PC-9 (cell line): ENCODE measurements around the gene C6orf58. TPM values are rescaled to one million over a fixed set of nuclear protein-coding genes. Genes with fewer than 3 reads are reported as not detected.

ENCODE experiments used
- BruUV-seq: library from RNA; stranded (reverse); fragments of 400-500 nt; replicated peaks from 2 replicates; lab custom pipeline; 2021; lab: Mats Ljungman, UMichigan
- CTCF ChIA-PET: fragments of 300-600 bp; sonication (Branson Sonifier 250); formaldehyde crosslinking; loops from one replicate; lab custom pipeline; 2022; ENCODE audit warnings: antibody characterized with exemption; lab: Charles Lee
- POLR2A ChIA-PET: fragments of 300-600 bp; sonication (Branson Sonifier 250); formaldehyde crosslinking; loops from one replicate; lab custom pipeline; 2022; ENCODE audit warnings: antibody characterized with exemption; ENCODE audit not compliant: unreplicated experiment; lab: Charles Lee
- DNase-seq, 2 experiments: peaks; one replicate each; pipeline versions ENCODE4 v3.0.0 to v3.0.0-alpha.2; 2015 to 2022; ENCODE audit warnings: mixed read lengths in 1 of 2
- H2AFZ ChIP-seq: fragments of 200-600 bp; sonication (generic); 2 replicates; pipeline ENCODE4 v1.8.1; 2017; ENCODE audit warnings: antibody characterized with exemption
- H3F3A ChIP-seq: fragments of 200-600 bp; sonication (generic); 2 replicates; pipeline ENCODE4 v1.8.1; 2017; ENCODE audit warnings: antibody characterized with exemption, mild to moderate bottlenecking, low read depth; ENCODE audit not compliant: insufficient read depth
- H3K27ac ChIP-seq: fragments of 200-600 bp; sonication (generic); 2 replicates; pipeline ENCODE4 v1.6.1; 2016; ENCODE audit warnings: mixed run types
- H3K27me3 ChIP-seq: fragments of 200-600 bp; sonication (generic); 2 replicates; pipeline ENCODE4 v1.6.1; 2016; ENCODE audit warnings: low read depth, mixed run types; ENCODE audit not compliant: insufficient read depth
- H3K36me3 ChIP-seq: fragments of 200-600 bp; sonication (generic); 2 replicates; pipeline ENCODE4 v1.6.1; 2016; ENCODE audit warnings: low read depth, mixed run types
- H3K4me1 ChIP-seq: fragments of 200-600 bp; sonication (generic); replicated peaks from 2 replicates; pipeline ENCODE4 v1.6.1; 2016; ENCODE audit warnings: mixed run types; ENCODE audit not compliant: insufficient read depth
- H3K4me2 ChIP-seq: fragments of 200-600 bp; sonication (generic); 2 replicates; pipeline ENCODE4 v1.6.1; 2017; ENCODE audit warnings: mixed run types
- H3K4me3 ChIP-seq: fragments of 200-600 bp; sonication (generic); 2 replicates; pipeline ENCODE4 v1.6.1; 2016; ENCODE audit warnings: mixed run types
- H3K79me2 ChIP-seq: fragments of 200-600 bp; sonication (generic); 2 replicates; pipeline ENCODE4 v1.6.1; 2017; ENCODE audit warnings: low read depth, mixed run types
- H3K9me2 ChIP-seq: fragments of 200-600 bp; sonication (generic); 2 replicates; pipeline ENCODE4 v1.8.1; 2017; ENCODE audit warnings: mild to moderate bottlenecking; ENCODE audit not compliant: insufficient read depth
- H3K9me3 ChIP-seq: fragments of 200-600 bp; sonication (generic); 2 replicates; pipeline ENCODE4 v1.8.1; 2016; ENCODE audit warnings: low read depth; ENCODE audit not compliant: insufficient read depth
- H4K20me1 ChIP-seq: fragments of 200-600 bp; sonication (generic); 2 replicates; pipeline ENCODE4 v1.8.1; 2017; ENCODE audit not compliant: insufficient read depth
- CTCF ChIP-seq: fragments of 200-600 bp; sonication (generic); conservative IDR thresholded peaks from 2 replicates; pipeline ENCODE4 v1.6.1; 2017; ENCODE audit warnings: mixed run types, antibody characterized with exemption, mild to moderate bottlenecking, moderate library complexity
- EZH2 ChIP-seq: fragments of 200-600 bp; sonication (generic); IDR thresholded peaks from 2 replicates; pipeline ENCODE4 v1.8.0; 2017; ENCODE audit warnings: antibody characterized with exemption, low read depth
- intact Hi-C: fragments of 100-400 bp; cut with micrococcal nuclease; formaldehyde crosslinking; loops from one replicate; pipeline ENCODE4 v1.10.0; 2022; ENCODE audit not compliant: unreplicated experiment
- total RNA-seq: library from RNA; stranded (reverse); gene quantifications from 2 replicates; pipeline ENCODE4 v1.2.3, GENCODE V29; 2021

C6orf58 gene
- total RNA-seq, 1 experiment from 2014 or later = not detected

GRCh38 chr6:127630800-127631199 is 53.8 kb downstream of the C6orf58 start:
- Histone ChIP-seq H3K27me3 (no peaks in the 10 kb centered on the region), H3K4me2 (no peak overlapping the region), H3K4me3 (no peak overlapping the region), H3K79me2 (no peaks in the 10 kb centered on the region), H3K4me1 (no peaks in the 10 kb centered on the region), H3F3A (no peaks in the 10 kb centered on the region), H3K9me2 (no peaks in the 10 kb centered on the region), H4K20me1 (no peaks in the 10 kb centered on the region), H3K27ac (no peak overlapping the region), H3K9me3 (0 out of 2 replicates have a peak, but pooled peaks cover 5% of the 10 kb centered on the region), H3K36me3 (no peaks in the 10 kb centered on the region), H2AFZ (no peak overlapping the region; the same call in 1 of the 2 replicates)
- ChIA-PET POLR2A (no interaction called here), CTCF (no interaction called here)
- TF ChIP-seq EZH2 (no peak), CTCF (no peak)
- DNase-seq = no peak
- BruUV-seq = no TSS peak
- intact Hi-C loops = no loop called here

DNA sequence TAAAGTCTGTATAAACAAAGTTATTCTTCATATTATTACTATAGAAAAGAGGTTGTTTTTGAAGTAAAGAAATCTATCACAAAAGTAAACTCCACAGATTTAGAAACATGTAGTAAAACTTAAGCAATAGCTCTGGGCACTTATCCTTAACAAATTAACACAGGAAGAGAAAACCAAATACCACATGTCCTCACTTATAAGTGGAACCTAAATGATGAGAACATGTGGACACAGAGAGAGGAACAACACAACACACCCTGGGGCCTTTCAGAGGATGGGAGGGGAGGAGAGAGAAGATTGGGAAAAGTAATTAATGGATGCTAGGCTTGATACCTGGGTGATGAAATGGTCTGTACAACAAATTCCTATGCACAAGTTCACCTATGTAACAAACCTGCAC is 57.2 kb downstream of the C6orf58 start:
- H3K36me3 ChIP-seq = no peaks in the 10 kb centered on the region
- H3K27ac ChIP-seq = no peak overlapping the region
- H3K4me3 ChIP-seq = no peak overlapping the region
- CTCF ChIA-PET = no interaction called here
- H4K20me1 ChIP-seq = no peaks in the 10 kb centered on the region
- no peaks in the 10 kb centered on the region for H3K27me3 ChIP-seq
- H3K9me3 ChIP-seq = no peaks in the 10 kb centered on the region
- no peak overlapping the region for H3K4me2 ChIP-seq
- no peaks in the 10 kb centered on the region for H3K79me2 ChIP-seq
- TF ChIP-seq EZH2 (no peak), CTCF (no peak)
- no peak for DNase-seq
- no TSS peak for BruUV-seq
- intact Hi-C loops = no loop called here
- no peaks in the 10 kb centered on the region for H3F3A ChIP-seq
- H3K9me2 ChIP-seq = no peaks in the 10 kb centered on the region
- POLR2A ChIA-PET = no interaction called here
- H3K4me1 ChIP-seq = no peaks in the 10 kb centered on the region
- no peak overlapping the region for H2AFZ ChIP-seq

- Histone ChIP-seq H3K4me3 (no peak overlapping the region), H3K4me2 (no peak overlapping the region), H3K27ac (no peak overlapping the region), H3K4me1 (no peaks in the 10 kb centered on the region), H3F3A (no peaks in the 10 kb centered on the region), H3K27me3 (no peaks in the 10 kb centered on the region), H2AFZ (no peak overlapping the region), H3K79me2 (no peaks in the 10 kb centered on the region), H3K36me3 (no peaks in the 10 kb centered on the region), H3K9me2 (no peaks in the 10 kb centered on the region), H3K9me3 (no peaks in the 10 kb centered on the region), H4K20me1 (no peaks in the 10 kb centered on the region)
- intact Hi-C loops = no loop called here
- POLR2A ChIA-PET = no interaction called here
- TF ChIP-seq EZH2 (no peak), CTCF (no peak)
- DNase-seq = no peak
- no TSS peak for BruUV-seq
- CTCF ChIA-PET = no interaction called here
Observed at GRCh38 chr6:127635091-127635490, 58.1 kb downstream of the C6orf58 start.
